GM12864 (cell line): Measurements from ENCODE around the gene P2RY13.

Experiments
- DNase-seq: peaks from one replicate; pipeline ENCODE4 v3.0.0-alpha.2; 2011; ENCODE audit warnings: low read depth
- H3K4me3 ChIP-seq: 2 replicates; pipeline ENCODE4 v1.5.1; 2011; ENCODE audit warnings: mild to moderate bottlenecking, low read depth, low read length, control low read depth
- TF ChIP-seq, protein P1 (sequence below): IDR thresholded peaks from 2 replicates; pipeline ENCODE4 v1.5.1; 2011; ENCODE audit warnings: low read depth, mild to moderate bottlenecking, moderate library complexity, low read length, control low read depth, inconsistent platforms; ENCODE audit errors: missing control alignments

Gene P2RY13

DNA sequence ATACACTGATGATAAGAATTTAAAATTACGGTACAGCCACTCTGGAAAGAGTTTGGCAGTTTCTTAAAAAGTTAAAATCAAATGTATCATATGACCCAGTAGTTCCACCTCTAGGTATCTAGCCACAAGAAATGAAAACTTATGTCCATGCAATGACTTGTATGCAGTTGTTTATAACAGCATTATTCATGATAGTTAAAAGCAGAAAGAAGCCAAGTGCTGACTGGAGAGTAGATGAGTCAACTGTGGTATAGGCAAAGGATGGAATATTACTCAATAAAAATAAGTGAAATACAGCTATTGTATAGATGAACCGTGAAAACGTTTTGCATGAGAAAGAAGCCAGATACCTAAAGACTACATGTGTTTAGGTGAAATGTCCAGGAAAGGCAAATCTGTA, 27.6 kb downstream of the P2RY13 start:
- H3K4me3 ChIP-seq, result no peak overlapping the region
- no peak for DNase-seq
- TF ChIP-seq, protein P1, sequence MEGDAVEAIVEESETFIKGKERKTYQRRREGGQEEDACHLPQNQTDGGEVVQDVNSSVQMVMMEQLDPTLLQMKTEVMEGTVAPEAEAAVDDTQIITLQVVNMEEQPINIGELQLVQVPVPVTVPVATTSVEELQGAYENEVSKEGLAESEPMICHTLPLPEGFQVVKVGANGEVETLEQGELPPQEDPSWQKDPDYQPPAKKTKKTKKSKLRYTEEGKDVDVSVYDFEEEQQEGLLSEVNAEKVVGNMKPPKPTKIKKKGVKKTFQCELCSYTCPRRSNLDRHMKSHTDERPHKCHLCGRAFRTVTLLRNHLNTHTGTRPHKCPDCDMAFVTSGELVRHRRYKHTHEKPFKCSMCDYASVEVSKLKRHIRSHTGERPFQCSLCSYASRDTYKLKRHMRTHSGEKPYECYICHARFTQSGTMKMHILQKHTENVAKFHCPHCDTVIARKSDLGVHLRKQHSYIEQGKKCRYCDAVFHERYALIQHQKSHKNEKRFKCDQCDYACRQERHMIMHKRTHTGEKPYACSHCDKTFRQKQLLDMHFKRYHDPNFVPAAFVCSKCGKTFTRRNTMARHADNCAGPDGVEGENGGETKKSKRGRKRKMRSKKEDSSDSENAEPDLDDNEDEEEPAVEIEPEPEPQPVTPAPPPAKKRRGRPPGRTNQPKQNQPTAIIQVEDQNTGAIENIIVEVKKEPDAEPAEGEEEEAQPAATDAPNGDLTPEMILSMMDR, result no peak

DNA sequence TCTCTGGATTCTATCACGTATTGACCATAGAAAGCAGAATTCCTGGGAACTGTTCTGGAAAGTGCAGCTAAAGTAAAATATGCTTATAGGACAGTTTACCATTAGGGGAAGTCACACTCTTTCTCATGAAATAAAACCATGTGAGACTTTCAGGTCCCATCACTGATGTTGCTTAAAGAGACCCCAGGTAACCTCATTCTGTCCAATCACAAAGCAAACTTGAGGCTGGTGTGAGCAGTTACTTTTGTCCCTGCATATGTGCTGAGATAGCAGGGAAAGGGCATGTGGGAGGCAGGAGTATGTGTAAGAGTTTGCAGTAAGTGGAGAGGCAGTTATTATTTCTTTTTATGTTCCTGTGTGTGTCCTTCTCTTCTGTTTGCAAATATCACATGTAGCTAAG, 28.8 kb downstream of the P2RY13 start:
- TF ChIP-seq, protein P1, result no peak
- DNase-seq, result no peak
- no peak overlapping the region for H3K4me3 ChIP-seq

DNA sequence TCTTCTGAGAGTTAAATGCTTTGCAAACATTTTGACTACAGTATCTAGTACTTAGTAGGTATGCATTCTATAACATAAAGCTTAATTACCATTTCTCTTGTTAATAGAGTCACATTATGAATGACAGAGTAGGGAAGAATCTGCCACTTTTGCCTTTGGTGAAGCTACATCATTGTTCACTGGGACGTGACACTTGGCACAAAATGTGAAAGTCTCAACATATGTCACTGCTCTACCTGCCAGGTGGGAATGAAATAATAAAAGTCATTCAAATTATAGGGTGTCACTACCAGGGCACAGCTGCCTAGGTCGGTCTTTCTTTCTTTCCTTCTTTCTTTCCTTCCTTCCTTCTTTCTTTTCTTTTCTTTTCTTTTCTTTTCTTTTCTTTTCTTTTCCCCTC, 30.3 kb downstream of the P2RY13 start:
- DNase-seq, result no peak
- TF ChIP-seq, protein P1, result no peak

DNA sequence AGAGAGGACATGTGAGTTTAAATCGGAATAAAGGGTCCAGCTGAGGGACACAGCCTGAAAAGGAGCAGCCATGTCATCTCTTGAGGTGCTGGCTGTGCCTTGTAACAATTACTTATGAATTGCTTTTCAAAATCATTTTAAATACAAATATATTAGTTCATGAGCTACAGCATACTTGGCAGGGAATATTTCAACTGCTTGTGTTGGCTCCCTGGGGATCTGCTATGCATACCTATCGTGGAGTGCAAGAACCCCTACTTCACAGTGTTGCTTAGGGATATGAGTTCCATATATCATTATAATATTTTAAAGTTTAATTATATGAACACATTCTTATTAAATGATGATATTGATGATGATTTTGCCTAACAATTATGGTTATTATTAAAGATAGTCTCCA, 31.9 kb downstream of the P2RY13 start:
- TF ChIP-seq, protein P1, result no peak
- H3K4me3 ChIP-seq, result no peak overlapping the region
- no peak for DNase-seq

More for the DNA sequence above, 30.3 kb downstream of the P2RY13 start:
- no peak overlapping the region for H3K4me3 ChIP-seq

DNA sequence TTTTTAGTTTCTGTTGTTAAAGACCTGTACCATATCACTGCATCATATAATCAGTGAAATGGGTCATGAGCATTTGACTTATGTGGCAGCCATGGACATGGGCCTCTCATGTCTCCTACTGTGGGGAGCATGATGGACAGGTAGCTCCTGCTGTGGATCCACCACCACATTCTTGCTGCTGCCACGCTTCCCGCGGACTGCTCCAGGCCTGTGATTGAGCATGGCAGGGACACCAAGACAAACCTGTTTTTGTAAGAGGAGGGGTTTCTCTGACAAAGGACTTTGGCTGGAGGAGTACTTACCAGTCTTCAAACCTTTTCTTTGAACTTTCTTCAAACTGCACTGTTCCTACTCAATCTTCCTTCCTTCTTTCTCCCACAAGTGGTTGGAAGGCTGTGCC, 33.1 kb downstream of the P2RY13 start:
- TF ChIP-seq, protein P1, result no peak
- no peak overlapping the region for H3K4me3 ChIP-seq
- DNase-seq, result no peak

DNA sequence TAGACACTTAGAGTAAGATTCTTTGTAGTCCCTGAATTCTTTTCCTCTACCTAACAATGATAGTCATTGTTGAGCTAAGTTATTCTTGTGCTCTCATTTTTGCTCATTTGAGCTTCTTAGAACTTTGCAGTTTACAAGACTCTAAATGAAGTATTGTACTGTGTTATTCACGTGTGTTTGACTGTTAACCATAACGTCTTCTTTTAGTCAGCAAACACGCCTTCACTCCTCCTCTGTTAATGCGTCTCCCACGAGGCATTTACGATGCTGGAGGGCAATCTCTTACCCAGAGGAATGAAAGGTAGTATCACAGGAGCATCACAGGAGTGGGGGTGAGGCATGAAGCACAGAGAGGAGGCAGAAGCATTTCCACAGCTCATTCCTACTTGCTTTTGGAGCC, 36.2 kb downstream of the P2RY13 start:
- H3K4me3 ChIP-seq, result no peak overlapping the region
- TF ChIP-seq, protein P1, result no peak
- DNase-seq, result no peak

DNA sequence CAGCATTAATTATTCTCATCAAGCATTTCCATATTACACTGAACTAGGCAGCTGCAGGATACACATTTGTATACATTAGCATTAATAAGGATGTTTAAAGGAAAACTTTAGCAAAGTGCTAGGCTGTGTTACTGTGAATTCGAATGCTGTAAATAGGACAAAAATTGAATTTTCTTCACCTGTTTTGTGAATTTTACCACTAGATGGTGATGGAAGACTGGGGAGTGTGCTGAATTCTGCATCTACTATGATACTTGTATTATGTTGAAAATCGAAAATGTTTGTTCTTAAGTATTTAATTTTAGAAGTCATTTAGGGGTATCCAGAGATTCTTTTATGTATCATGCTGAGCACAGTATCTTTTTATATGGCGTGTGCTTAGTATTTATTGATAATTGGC, 38.7 kb downstream of the P2RY13 start:
- no peak for DNase-seq
- TF ChIP-seq, protein P1, result peak; percentile 39
- H3K4me3 ChIP-seq, result no peak overlapping the region
